Smooth muscle cell (in vitro differentiated cells): ENCODE data around the gene RPL6. TPM values are rescaled to one million over a fixed set of nuclear protein-coding genes. Genes with fewer than 3 reads are reported as not detected.

Experiments used
- DNase-seq: peaks from one replicate; lab custom pipeline; 2025; ENCODE audit not compliant: unreplicated experiment; lab: John Stamatoyannopoulos, UW
- H2AFZ ChIP-seq: fragments of 200-600 bp; sonication (generic); 2 replicates; pipeline ENCODE4 v1.6.0; 2016; ENCODE audit warnings: antibody characterized with exemption, low read depth, mild to moderate bottlenecking
- H3F3A ChIP-seq: fragments of 200-600 bp; sonication (generic); 2 replicates; pipeline ENCODE4 v1.6.0; 2017; ENCODE audit warnings: antibody characterized with exemption, low read depth
- H3K27ac ChIP-seq: fragments of 200-600 bp; sonication (generic); 2 replicates; pipeline ENCODE4 v1.5.1; 2016; ENCODE audit warnings: low read depth, mild to moderate bottlenecking
- H3K27me3 ChIP-seq: fragments of 200-600 bp; sonication (generic); 2 replicates; pipeline ENCODE4 v1.6.1; 2016; ENCODE audit warnings: low read depth, mild to moderate bottlenecking
- H3K36me3 ChIP-seq: fragments of 200-600 bp; sonication (generic); 2 replicates; pipeline ENCODE4 v1.5.1; 2016; ENCODE audit warnings: low read depth
- H3K4me1 ChIP-seq: fragments of 200-600 bp; sonication (generic); 2 replicates; pipeline ENCODE4 v1.5.1; 2016; ENCODE audit warnings: low read depth
- H3K4me2 ChIP-seq: fragments of 200-600 bp; sonication (generic); 2 replicates; pipeline ENCODE4 v1.6.0; 2016; ENCODE audit warnings: mild to moderate bottlenecking
- H3K4me3 ChIP-seq: fragments of 200-600 bp; sonication (generic); 2 replicates; pipeline ENCODE4 v1.5.1; 2016; ENCODE audit warnings: mild to moderate bottlenecking
- H3K79me2 ChIP-seq: fragments of 200-600 bp; sonication (generic); 2 replicates; pipeline ENCODE4 v1.6.0; 2016; ENCODE audit warnings: low read depth, mild to moderate bottlenecking
- H3K9ac ChIP-seq: fragments of 200-600 bp; sonication (generic); 2 replicates; pipeline ENCODE4 v1.6.0; 2016; ENCODE audit warnings: low read depth
- H3K9me3 ChIP-seq: fragments of 200-600 bp; sonication (generic); replicated peaks from 2 replicates; pipeline ENCODE4 v1.5.1; 2016; ENCODE audit warnings: low read depth
- H4K20me1 ChIP-seq: fragments of 200-600 bp; sonication (generic); 2 replicates; pipeline ENCODE4 v1.6.0; 2016; ENCODE audit warnings: low read depth
- WGBS: methylation state at CpG from one replicate; pipeline ENCODE4 v1.1.7; 2016; ENCODE audit warnings: low lambda C conversion rate; 5-methylcytosine and 5-hydroxymethylcytosine counted together
- polyA plus RNA-seq: library from polyadenylated mRNA; unstranded; fragments of >200 nt; fragmentation: Nextera tagmentation; extraction: Ambion mirVana; gene quantifications from 2 replicates; pipeline ENCODE4 v1.2.1, GENCODE V29; 2016
- total RNA-seq: library from RNA; depleted of rRNA; stranded (reverse); fragments of >200 nt; gene quantifications from 2 replicates; pipeline ENCODE4 v1.2.3, GENCODE V29; 2014
- TF ChIP-seq, protein P1 (sequence below): fragments of 200-600 bp; sonication (generic); IDR thresholded peaks from 2 replicates; pipeline ENCODE4 v1.5.1; 2017; ENCODE audit warnings: borderline replicate concordance, mild to moderate bottlenecking, antibody characterized with exemption; ENCODE audit not compliant: insufficient read depth, poor library complexity, severe bottlenecking

RPL6 gene
- total and polyA plus RNA-seq, 2 experiments from 2014 or later = 333 to 1,797 TPM

DNA sequence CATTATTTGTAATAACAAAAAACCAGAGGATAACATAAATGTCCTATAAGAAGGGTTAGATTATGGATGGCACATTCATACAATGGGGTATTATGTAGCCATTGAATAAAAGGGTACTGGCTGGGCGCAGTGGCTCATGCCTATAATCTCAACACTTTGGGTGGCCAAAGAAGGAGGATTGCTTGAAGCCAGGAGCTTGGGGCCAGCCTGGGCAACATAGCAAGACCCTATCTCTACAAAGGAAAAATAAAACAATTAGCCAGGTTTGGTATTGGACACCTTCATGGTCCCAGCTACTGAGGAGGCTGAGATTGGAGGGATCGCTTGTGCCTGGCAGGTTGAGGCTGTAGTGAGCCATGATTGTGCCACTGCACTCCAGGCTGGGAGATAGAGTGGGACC, 24.1 kb upstream of the RPL6 start:
- H3K27ac ChIP-seq = no peak overlapping the region
- WGBS = 97% methylated on average over 2 of the region's 2 CpGs

DNA sequence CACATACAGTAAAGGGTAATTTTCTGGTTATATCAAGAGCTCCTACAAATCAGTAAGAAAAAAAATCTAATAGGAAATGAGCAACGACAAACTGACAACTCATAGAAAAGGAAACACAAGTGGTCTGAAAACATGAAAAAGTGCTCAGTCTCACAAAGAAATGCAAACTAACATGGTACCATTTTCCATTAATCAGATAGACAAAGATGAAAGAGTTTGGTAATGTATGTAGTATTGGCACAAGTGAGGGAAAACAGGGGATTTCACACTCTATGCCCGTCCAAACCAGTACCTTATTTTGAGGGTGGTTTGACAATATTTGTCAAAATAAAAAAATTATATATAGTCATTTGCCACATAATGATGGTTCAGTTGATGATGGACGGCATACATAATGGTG, 22.6 kb upstream of the RPL6 start:
- Histone ChIP-seq H3K4me3 (no peak overlapping the region), H3K79me2 (peaks cover 98% of the 10 kb centered on the region), H3K36me3 (no peaks in the 10 kb centered on the region), H3K4me2 (no peak overlapping the region), H3K9ac (no peak overlapping the region), H3K9me3 (no peaks in the 10 kb centered on the region), H2AFZ (no peak overlapping the region), H3F3A (no peaks in the 10 kb centered on the region), H3K27ac (no peak overlapping the region), H4K20me1 (peaks cover 96% of the 10 kb centered on the region), H3K4me1 (no peaks in the 10 kb centered on the region), H3K27me3 (no peaks in the 10 kb centered on the region)
- no peak for DNase-seq
- WGBS = 98% methylated on average over 3 of the region's 3 CpGs
- TF ChIP-seq, protein P1, sequence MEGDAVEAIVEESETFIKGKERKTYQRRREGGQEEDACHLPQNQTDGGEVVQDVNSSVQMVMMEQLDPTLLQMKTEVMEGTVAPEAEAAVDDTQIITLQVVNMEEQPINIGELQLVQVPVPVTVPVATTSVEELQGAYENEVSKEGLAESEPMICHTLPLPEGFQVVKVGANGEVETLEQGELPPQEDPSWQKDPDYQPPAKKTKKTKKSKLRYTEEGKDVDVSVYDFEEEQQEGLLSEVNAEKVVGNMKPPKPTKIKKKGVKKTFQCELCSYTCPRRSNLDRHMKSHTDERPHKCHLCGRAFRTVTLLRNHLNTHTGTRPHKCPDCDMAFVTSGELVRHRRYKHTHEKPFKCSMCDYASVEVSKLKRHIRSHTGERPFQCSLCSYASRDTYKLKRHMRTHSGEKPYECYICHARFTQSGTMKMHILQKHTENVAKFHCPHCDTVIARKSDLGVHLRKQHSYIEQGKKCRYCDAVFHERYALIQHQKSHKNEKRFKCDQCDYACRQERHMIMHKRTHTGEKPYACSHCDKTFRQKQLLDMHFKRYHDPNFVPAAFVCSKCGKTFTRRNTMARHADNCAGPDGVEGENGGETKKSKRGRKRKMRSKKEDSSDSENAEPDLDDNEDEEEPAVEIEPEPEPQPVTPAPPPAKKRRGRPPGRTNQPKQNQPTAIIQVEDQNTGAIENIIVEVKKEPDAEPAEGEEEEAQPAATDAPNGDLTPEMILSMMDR = no peak

More for the DNA sequence above, 24.1 kb upstream of the RPL6 start:
- no peaks in the 10 kb centered on the region for H3K36me3 ChIP-seq
- DNase-seq = no peak
- H4K20me1 ChIP-seq = peaks cover 98% of the 10 kb centered on the region
- no peak overlapping the region for H3K4me2 ChIP-seq
- no peak overlapping the region for H3K9ac ChIP-seq
- TF ChIP-seq, protein P1 = no peak
- H3K27me3 ChIP-seq = no peaks in the 10 kb centered on the region
- H3K4me3 ChIP-seq = no peak overlapping the region
- H3K9me3 ChIP-seq = no peaks in the 10 kb centered on the region
- no peaks in the 10 kb centered on the region for H3K4me1 ChIP-seq
- no peaks in the 10 kb centered on the region for H3F3A ChIP-seq
- H3K79me2 ChIP-seq = peaks cover 98% of the 10 kb centered on the region
- H2AFZ ChIP-seq = no peak overlapping the region

DNA sequence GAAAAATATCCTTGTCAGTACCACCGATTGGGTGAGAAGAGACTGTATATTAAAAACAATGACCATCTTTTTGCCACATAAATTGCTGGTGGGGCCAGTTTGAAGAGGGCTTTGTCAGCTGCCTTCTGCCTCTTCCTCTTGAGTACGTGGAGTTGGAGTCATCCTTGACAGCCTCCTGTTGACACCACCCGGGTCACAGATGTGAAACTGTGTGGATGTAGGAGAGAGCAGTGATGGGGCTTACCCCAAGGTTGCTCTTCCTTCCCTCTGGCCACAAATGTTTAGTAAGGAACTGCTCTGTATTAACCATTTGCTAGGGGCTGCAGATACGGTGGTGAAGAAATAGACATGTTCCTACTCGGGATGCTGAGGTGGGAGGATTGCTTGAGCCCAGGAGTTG, 21.5 kb upstream of the RPL6 start:
- Histone ChIP-seq H3K9me3 (no peaks in the 10 kb centered on the region), H4K20me1 (peaks cover 96% of the 10 kb centered on the region), H3K27me3 (no peaks in the 10 kb centered on the region), H3K36me3 (no peaks in the 10 kb centered on the region), H3K4me2 (no peak overlapping the region), H3K79me2 (peaks cover 98% of the 10 kb centered on the region), H3F3A (no peaks in the 10 kb centered on the region), H3K4me3 (no peak overlapping the region), H2AFZ (no peak overlapping the region), H3K9ac (no peak overlapping the region), H3K27ac (no peak overlapping the region), H3K4me1 (no peaks in the 10 kb centered on the region)
- WGBS = 95% methylated on average over 5 of the region's 5 CpGs
- TF ChIP-seq, protein P1 = no peak
- DNase-seq = no peak

DNA sequence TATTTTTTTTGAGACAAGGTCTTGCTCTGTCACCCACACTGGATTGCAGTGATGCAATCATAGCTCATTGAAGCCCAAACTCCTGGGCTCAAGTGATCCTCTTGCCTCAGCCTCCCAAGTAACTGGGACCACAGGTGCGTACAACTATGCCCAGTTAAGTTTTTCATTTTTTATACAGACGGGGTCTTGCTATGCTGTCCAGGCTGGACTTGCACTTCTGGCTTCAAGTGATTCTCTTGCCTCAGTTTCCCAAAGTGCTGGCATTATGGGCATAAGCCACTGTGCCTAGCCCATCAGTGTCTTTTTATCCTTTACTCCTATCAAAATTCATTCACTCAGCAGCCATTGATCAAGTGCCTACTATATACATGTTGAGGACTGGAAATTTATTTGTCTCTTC, 18.4 kb upstream of the RPL6 start:
- no peak overlapping the region for H2AFZ ChIP-seq

More for the DNA sequence above, 18.4 kb upstream of the RPL6 start:
- Histone ChIP-seq H3F3A (no peaks in the 10 kb centered on the region), H3K9ac (no peak overlapping the region), H3K4me1 (no peaks in the 10 kb centered on the region), H3K27me3 (no peaks in the 10 kb centered on the region), H3K4me3 (no peak overlapping the region), H3K9me3 (no peaks in the 10 kb centered on the region), H3K36me3 (no peaks in the 10 kb centered on the region), H3K4me2 (no peak overlapping the region), H3K79me2 (peaks cover 98% of the 10 kb centered on the region), H4K20me1 (peaks cover 96% of the 10 kb centered on the region), H3K27ac (no peak overlapping the region)
- no peak for DNase-seq
- TF ChIP-seq, protein P1 = no peak
- WGBS = 90% methylated on average over 2 of the region's 2 CpGs
